ACHN (cell line): Measurements from ENCODE around the gene ACADVL.

Source experiments
- DNase-seq: peaks from one replicate; pipeline ENCODE4 v3.0.0-alpha.2; 2015
- in situ Hi-C: cut with HindIII; loops from 2 replicates; pipeline ENCODE4 v1.10.0; 2017; ENCODE audit warnings: low sequenced_read_pairs, low pct_ligation_motif_present, low pct_unique_long_range_greater_than_20kb

ACADVL gene

DNA sequence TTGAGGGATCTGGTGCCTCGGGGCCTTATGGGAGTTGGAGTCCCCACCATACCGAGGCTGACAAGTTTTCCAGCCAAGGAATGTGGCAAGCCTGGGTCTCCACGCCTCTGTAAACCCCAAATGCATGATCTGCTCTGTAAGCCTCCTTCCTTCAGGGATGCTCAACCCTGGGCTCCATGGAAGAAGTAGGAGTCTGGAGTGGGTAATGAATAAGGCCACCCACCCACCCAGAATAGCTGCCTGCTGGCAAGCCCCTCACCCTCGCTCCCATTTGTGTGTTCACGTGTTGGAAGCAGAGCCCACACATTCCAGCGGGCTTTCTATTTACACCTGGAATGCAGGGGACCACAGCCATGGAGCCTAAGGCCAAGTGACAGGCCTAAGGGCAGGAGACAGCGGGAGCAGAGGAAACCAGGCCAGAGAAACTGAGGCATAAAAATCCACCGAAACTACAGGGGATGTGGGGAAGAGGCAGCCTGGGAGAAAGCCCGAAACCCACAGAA is 4.6 kb upstream of the ACADVL start:
- in situ Hi-C loops, result no loop called here

DNA sequence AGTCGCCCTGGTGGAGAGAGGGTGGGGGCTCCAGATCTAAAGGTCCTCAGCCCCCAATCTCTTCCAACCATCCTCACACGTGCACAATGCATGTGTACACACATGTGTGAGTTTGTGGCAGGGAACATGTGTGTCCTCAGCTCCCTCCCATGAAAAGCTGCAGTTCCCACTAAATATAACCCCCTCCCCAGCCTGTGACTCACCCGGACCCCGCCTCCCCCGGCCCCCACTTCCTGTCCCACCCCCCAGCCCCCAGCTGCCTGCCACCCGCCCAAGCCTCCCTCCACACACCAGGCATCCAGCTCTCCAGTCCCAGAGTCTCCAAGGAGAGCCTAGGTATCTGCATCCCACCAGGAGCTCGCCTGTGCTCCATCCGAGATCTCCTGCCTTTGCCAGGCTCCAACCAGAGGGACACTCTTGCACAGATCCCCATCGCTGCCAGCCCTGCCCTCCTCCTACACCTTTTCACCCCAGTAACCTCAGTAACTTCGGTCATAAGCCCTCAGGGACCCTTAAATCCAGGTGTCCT is 4.0 kb upstream of the ACADVL start:
- in situ Hi-C loops, result no loop called here
- no peak for DNase-seq

More for the DNA sequence above, 4.6 kb upstream of the ACADVL start:
- no peak for DNase-seq

DNA sequence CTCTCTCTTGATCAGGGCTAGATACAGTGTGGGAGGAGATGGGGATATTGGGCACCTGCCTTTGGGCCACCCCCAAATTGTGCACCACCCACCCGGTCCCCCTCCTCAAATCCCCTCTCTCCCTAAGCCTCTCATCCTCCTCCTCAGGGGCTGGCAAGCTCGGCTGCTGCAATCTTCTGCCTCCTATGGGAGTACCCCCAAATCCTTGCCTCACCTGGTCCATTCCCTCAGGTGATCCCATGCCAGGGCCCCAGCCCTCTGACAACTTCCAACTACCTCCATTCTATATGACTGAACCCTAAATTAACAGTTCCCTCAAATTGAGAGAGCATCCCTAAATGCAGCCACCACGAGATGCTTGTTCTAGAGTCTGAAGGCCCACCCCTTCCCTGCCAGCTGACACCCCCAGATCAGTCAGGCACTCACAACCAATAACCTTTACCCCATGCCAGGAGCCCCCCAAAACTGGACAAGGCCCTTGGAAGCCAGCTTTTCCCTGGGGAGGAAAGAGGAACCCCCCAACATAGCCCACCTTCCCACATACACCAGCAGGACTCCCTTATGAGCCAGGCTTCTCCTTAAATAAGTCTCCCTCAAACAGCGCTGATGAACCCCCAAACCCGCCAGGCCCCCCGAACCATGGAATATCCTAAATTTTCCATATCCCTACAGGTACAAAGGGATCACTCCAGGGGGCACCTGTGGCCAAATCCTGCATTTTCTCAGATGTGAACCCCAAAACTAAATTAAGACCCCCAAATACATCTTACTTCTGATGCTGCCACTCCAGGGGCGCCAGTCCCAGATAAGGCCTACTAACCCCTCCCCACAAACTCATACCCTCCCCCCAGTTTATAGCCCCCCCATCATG is 3.3 kb upstream of the ACADVL start:
- no peak for DNase-seq
- in situ Hi-C loops, result no loop called here

DNA sequence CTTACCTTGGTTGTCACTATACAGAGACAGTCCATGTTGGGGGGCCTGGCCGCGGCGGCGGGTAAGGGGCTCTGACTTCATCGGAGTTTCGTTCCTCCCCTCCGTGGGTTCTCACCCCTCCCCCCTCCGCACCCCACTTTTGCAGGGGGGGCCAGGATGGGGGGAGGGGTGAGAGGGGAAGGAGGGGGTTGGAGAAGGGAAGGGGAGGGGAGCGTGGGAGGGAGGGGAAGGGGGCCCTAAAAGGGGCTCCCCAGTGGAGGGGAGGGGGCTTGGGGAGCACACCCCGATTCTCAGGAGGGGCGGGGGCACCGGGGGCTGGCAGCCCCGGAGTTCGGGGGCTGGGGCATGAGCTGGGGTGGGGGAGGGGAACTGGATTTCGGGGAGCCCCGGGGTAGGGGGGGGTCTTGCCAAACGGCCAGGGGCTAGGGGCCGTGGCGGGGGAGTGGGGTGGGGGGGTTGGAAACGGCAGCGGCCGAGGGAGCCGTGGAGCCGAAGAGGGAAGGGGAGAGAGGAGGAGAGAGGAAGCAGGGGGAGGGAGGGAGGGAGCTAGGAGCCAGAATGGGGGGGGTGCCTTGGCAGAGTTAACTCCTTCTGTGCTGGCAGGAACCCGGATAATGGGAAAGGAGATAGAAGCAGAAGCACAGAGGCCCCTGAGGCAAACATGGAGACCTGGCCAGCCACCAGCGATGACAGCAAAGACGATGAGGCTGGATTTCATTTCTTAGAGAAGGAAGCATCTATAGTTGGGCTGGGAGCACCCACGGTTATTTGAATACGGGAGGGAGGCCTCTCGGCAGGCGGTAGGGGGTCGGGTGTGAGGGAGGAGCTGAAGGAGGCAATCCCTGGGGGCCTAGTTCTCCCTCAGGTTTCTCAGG is 2.4 kb upstream of the ACADVL start:
- peak; percentile 71 for DNase-seq
- in situ Hi-C loops, result no loop called here

DNA sequence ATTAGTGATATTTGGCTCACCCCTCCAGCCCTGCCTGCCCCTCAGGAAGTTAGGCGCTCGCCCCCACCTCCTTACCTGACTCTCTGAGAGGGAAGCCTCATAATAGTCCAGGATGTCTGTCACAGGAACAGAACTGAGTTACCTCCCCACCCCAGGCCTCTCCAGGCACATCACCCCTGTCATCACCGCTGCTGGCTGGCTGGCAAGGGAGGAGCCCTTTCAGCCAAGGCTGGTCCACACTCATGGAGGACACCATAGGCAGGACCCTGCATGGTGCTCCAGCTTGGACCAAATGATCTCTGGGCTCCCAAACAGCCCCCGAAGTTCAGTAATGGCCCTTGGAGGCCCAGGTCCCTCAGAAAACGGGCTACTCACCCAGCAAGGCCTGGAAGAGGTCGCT is 1.6 kb upstream of the ACADVL start:
- in situ Hi-C loops, result no loop called here
- no peak for DNase-seq

DNA sequence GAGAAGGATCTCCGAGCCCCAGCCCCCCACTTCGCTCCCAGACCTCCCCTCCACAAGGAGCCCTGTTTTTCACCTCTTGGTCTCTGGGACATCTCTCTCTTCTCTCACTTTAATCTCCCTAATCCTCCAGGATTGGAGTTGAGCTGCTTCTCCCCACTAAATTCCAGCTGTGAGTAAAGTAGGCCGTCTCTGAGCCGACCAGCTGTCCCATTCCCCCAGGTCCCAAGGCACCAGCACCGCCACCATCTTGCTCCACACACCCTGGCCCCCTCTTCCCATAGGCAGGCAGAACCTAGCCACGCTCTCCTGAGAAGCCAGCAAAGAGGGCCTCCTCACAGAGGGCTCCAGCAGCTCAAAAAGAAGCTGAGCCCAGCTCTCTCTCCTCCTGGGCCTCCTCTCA is 980 bp upstream of the ACADVL start:
- in situ Hi-C loops, result no loop called here
- DNase-seq, result no peak

DNA sequence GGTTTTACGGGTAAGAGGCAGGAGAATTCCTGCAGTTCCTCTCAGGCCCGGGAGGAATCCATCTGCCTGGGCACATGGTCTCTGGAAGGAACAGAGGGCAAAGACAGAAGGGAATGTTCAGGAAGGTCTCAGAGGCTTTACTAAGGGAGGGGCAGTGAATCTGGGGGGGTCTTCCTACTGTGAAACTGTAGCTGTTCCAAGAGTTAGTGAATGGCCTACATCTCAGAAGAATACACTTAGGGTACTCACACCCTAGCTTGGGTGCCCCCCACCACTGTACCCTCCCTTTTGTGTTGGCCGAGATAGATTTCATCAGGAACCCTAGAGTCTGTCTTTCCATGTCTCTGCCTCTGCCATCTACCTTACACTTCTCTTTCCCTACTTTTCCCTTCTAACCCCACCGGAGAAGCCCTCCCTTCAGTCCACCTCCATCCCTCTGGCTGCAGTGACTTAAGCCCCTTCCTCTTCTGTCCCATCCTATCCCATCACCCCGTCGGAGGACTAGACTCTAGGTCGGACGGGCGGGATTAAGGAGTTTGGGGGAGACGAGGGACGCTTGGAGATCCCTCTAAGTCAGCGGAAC is 418 bp upstream of the ACADVL start:
- in situ Hi-C loops, result no loop called here
- no peak for DNase-seq

DNA sequence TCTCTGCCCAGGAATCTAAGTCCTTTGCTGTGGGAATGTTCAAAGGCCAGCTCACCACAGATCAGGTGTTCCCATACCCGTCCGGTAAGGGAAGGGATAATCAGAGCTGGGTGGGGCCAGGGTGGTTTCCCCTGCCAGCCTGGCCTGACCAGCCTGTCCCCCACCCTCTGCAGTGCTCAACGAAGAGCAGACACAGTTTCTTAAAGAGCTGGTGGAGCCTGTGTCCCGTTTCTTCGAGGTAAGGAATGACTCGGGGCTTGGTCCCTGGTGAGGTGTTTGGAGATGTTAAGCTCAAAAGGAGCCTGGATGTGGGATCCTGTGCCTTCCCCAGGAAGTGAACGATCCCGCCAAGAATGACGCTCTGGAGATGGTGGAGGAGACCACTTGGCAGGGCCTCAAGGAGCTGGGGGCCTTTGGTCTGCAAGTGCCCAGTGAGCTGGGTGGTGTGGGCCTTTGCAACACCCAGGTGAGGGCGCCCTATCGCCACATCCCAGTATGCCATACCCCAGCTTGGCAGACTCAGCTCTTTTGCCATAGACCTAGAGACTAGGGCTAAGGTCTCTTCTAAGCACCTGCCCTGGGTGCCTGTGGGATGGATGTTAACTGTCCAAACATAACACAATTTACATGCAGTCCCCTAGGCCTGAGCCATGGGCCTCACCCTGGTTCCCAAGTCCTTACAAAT is 997 bp downstream of the ACADVL start:
- in situ Hi-C loops, result no loop called here
- DNase-seq, result peak; percentile 80

DNA sequence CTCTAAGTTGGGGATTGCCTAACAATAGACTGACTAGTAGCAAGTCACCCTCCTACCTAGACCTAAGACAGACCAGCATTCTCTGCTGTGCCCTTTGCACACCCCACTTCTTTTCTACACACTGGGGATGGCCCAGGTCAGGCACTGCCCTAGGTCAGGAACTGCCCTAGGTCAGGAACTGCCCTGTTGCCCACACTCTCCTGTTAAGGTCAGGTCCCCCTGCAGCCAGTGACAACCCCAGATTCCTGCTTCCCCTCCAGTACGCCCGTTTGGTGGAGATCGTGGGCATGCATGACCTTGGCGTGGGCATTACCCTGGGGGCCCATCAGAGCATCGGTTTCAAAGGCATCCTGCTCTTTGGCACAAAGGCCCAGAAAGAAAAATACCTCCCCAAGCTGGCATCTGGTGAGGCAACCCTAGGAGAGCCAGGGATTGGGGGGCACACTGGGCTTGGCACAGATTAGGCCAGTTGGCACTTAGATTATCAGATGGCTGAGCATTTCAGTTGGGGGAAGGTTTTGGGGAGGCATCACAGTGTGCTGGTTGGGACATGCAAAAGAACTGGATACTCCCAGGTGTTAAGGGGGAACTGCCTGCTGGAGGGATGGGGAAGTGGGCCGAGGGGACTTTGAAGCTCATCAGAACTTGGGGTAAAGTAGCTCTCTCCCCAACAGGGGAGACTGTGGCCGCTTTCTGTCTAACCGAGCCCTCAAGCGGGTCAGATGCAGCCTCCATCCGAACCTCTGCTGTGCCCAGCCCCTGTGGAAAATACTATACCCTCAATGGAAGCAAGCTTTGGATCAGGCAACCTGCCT is 1.7 kb downstream of the ACADVL start:
- DNase-seq, result no peak
- in situ Hi-C loops, result no loop called here

DNA sequence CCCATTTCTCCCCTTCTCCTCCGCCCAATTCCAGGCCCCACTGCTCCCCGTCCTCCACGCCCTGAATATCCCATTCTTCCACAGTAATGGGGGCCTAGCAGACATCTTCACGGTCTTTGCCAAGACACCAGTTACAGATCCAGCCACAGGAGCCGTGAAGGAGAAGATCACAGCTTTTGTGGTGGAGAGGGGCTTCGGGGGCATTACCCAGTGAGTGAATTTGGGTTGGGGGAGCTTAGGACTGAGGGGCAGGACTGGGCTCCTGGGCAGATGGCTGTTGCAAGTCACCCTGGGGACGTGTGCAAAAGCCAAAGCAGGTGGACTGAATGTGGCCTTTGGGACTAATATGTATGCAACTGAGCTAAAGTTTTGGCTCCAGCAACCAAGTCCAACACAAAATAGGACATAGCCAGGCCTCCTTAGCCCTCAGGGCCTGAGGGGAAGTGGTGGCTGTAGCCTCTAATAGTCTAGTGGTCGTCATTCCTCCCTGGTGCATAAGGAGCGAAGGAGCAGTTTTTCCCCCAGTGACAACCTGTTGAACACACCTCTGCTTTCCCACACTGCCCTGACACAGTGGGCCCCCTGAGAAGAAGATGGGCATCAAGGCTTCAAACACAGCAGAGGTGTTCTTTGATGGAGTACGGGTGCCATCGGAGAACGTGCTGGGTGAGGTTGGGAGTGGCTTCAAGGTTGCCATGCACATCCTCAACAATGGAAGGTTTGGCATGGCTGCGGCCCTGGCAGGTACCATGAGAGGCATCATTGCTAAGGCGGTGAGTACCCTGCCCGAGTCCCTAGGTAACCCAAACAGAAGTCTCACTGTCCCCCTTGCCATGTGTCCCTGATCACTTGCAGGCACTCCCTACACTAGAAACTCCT is 2.6 kb downstream of the ACADVL start:
- in situ Hi-C loops, result no loop called here
- DNase-seq, result no peak

DNA sequence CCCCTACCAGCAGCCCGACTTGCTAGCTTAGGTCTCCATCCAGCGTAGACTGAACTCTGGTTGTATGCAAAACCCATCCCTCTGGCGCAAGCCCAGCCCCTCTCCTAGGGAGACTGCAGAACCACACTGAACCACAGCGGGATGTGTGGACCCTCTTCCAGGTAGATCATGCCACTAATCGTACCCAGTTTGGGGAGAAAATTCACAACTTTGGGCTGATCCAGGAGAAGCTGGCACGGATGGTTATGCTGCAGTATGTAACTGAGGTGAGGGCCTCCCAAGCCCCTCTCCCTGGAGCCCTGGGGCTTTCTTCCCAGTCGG is 3.2 kb downstream of the ACADVL start:
- in situ Hi-C loops, result no loop called here
- no peak for DNase-seq

DNA sequence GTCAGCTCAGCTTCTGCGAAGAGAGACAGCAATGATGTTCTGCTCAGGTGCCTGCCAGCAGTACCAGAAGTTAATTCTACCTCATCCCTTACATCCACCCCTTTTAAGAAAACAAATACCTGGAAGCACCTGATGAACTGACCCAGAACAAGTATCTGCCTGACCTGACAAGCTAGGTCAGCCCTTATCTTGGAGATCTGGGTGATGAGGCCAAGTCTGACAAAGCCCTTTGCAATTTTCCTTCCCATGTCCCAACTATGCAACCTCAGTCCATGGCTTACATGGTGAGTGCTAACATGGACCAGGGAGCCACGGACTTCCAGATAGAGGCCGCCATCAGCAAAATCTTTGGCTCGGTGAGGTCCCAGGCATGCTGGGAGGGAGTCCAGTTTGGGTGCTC is 3.6 kb downstream of the ACADVL start:
- in situ Hi-C loops, result no loop called here
- no peak for DNase-seq

DNA sequence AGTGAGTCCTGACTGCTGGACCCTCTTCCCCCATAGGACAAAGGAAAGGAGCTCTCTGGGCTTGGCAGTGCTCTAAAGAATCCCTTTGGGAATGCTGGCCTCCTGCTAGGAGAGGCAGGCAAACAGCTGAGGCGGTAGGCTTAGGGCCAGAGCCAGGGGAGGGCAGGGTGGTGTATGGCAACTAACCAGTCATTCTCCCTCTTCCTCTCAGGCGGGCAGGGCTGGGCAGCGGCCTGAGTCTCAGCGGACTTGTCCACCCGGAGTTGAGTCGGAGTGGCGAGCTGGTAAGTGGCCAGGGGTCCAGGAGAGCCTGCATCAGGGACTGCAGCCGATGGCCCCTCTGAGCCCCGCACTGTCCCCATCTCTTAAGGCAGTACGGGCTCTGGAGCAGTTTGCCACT is 4.4 kb downstream of the ACADVL start:
- no peak for DNase-seq
- in situ Hi-C loops, result no loop called here

DNA sequence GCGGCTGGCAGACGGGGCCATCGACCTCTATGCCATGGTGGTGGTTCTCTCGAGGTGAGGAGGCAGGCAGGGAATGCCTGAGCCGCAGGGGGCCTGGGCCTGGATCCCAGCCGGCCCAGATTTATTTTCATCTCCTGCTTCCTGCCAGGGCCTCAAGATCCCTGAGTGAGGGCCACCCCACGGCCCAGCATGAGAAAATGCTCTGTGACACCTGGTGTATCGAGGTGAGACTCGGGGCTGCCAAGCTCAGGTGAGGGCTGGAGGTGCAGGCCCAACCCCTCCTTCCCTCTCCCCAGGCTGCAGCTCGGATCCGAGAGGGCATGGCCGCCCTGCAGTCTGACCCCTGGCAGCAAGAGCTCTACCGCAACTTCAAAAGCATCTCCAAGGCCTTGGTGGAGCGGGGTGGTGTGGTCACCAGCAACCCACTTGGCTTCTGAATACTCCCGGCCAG is 4.9 kb downstream of the ACADVL start:
- DNase-seq, result no peak
- in situ Hi-C loops, result no loop called here

DNA sequence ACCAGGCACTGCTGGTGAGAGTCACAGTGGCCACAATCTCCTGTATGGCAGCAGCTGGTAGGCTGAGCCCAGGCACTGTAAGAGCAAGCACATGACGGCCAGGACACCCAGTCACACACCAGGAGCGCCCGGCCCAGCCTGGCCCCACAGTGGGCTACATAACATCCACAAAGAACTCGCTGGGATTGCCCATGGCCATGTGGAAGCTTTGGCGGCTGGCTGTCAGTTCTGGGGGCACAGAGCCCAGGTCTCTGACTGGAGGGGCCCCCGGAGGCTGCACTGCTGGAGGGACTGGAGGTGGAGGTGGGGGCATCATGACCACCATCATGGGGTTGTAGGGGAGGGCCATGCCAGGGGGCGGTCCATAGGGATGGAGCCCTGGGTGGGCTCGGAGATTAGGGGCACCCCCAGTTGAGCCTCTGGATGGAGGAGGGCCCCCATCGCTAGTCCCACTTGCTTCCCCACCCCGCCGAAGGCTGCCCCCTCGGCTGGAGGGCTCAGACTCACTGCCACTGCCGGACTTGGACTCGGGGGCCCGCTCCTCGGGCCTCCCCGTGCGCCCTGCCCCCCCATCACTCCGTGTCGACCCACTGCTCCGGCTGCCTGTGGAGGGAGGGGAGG is 6.1 kb downstream of the ACADVL start:
- in situ Hi-C loops, result no loop called here
- no peak for DNase-seq
